HG03460 (cell line): ENCODE results near the gene NPR3.

Source experiments
- ATAC-seq: cut with Tn5 transposase; IDR thresholded peaks from one replicate; pipeline ENCODE4 v1.9.1; 2021; ENCODE audit not compliant: unreplicated experiment

The NPR3 gene

GRCh38 chr5:32711681-32712480 lies 760 bp downstream of the NPR3 start:
- ATAC-seq = no peak

DNA sequence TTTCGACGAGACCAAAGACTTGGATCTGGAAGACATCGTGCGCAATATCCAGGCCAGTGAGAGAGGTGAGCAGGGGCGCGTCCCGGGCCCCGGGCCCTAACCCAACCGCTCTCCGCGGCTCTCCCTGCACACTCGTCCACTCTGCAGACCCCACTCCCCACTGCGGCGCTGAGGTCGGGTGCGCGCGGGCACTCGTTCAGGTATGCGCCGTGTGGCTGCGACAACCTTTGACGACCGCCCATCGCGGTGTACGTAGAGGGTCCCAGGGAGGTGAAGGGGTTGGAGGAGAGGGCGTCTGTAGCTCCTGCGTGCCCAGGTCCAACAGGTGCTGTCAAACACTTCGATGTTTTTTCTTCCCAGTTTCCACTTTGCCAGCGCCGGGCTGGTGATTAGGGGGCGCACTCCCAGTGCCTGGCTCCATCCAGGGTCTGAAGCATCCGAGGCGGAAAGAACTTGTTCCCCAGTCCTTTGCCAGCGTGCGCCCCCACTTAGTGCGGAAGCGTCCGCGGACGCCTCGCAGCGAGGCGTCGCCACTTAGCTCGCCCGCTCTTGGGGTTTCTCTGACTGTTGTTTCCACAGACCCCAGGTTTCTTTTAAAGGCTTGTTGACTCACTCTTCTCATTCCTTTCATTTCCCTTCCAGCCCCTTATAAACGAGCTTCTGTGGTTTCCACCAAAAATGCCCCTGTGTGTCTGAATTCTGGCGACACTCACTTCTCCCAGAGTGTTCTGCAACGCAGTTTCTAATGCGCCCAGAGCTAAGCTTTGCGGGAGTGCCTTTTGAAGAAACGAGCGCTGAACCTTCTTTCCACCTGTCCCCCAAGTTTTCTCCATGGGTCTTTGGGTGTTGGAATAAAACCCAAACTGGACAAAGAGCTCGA lies 1.6 kb downstream of the NPR3 start:
- ATAC-seq = no peak

- ATAC-seq = no peak
Observed at GRCh38 chr5:32713361-32713769, 2.2 kb downstream of the NPR3 start.

DNA sequence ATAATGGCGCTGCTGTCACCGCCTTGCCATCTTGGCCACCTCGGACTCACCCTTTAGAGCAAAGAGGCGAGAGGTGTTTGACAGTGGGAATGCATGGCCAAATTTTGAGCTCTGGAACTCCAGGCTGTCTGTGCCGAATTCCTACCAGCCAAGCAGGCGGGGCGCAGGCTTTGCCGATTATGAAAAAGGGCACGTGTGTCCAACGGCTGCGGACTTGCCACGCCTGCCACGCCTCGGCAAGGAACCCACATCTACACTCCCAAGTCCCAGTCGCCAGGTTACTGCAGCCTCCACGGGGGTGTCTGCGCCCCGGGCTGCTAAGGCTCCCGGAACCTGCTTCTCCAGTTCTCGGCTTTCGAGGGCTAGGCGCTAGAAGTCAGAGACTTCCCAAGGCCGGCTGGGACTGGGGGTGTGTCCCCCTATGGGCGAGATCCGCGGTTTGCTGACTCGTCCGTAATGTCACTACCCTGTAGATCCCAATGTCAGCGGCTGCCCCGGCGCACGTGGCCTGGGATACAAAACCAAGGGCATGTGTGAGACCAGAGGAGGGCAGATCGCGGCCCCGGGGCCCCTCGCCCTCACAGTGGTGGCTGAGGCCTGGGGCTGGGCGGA lies 2.8 kb downstream of the NPR3 start:
- no peak for ATAC-seq

GRCh38 chr5:32714836-32715235 lies 3.7 kb downstream of the NPR3 start:
- no peak for ATAC-seq

DNA sequence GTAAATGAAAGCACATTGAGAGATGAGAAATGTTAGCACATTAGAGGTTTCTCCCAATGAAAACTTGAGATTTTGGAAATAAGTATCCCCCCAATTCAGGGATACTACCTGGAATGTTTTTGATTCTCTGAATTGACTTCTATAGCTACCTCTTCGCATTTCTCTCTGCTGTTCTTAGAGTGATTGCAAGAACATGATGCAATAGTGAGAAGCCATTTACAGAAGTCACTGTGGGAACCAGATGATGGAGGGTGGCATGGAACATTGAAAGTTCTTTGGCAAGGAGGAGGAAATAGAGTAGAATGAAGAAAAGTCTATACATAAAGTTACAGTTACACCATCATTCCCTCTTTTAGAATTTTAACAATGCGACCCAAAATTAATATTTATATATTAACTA lies 9.2 kb downstream of the NPR3 start:
- no peak for ATAC-seq

- no peak for ATAC-seq
Observed at GRCh38 chr5:32721626-32722025, 10.5 kb downstream of the NPR3 start.

GRCh38 chr5:32722957-32723356 lies 11.8 kb downstream of the NPR3 start:
- ATAC-seq = no peak

DNA sequence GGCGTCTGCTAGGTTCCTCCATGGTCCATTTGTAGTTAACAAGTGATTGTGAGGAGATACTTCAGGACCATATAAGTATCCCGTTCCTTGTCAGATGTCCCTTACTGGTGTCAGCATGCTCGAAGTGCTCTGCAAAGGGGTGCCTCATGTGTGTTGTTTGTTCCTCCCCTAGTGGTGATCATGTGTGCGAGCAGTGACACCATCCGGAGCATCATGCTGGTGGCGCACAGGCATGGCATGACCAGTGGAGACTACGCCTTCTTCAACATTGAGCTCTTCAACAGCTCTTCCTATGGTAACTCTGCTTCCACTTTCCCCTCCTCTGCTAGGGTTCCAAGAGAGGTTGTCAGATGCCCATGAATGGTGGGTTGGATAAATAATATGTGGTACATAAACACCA lies 13.4 kb downstream of the NPR3 start:
- no peak for ATAC-seq

- no peak for ATAC-seq
Observed at GRCh38 chr5:32726086-32726557, 15.0 kb downstream of the NPR3 start.

- no peak for ATAC-seq
Observed at GRCh38 chr5:32729651-32730050, 18.5 kb downstream of the NPR3 start.

GRCh38 chr5:32733590-32734340 lies 22.6 kb downstream of the NPR3 start:
- no peak for ATAC-seq

DNA sequence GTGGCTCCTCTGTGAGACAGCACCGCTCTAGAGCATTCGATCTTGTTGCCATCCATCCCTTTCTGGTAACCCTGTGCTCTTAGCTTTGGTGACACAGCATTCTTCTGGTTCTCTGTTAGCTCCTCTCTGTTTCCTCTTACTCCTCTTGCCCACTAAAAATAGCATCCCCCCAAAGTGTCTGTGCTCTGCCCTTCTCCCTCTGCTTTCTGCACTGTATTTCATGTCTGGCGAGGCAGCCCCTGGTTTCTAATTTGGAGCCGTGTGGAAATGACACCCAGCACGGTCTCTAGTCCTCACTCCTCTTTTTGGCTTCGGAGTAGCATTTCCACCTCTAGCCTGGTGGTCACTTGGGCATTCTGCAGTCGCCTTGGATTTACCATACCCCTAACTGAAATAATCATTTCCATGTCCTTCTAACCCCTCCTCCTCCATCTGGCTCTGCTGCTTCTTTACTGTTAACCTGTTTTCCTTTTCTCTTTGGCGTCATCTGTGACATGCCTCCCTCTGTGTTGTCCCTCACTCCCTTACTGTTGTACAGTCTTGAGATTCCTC lies 23.8 kb downstream of the NPR3 start:
- ATAC-seq = no peak

GRCh38 chr5:32735512-32735911 lies 24.4 kb downstream of the NPR3 start:
- ATAC-seq = no peak

DNA sequence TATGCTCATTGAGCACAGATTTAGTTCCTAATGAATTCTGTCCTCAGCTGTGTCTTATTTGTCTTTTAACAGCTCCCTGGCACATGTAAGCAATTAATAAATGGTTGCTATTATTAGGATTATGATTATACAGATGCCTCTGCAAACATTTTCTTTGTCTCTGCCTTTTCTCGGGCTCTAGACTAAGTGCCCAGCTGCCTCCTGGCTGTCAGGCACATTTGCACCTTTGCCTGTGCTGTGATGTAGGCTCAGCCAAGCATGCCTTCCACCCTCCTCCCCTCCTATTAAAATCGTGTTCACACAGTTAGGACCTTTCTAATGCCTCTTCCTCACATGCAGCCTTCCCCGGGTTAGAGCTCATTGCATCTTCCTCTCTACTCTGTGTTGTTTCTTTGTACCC lies 25.7 kb downstream of the NPR3 start:
- ATAC-seq = no peak

- ATAC-seq = no peak
Observed at GRCh38 chr5:32740651-32741050, 29.5 kb downstream of the NPR3 start.

- ATAC-seq = no peak
Observed at GRCh38 chr5:32745317-32745716, 34.2 kb downstream of the NPR3 start.

GRCh38 chr5:32752411-32752810 lies 41.3 kb downstream of the NPR3 start:
- ATAC-seq = no peak

DNA sequence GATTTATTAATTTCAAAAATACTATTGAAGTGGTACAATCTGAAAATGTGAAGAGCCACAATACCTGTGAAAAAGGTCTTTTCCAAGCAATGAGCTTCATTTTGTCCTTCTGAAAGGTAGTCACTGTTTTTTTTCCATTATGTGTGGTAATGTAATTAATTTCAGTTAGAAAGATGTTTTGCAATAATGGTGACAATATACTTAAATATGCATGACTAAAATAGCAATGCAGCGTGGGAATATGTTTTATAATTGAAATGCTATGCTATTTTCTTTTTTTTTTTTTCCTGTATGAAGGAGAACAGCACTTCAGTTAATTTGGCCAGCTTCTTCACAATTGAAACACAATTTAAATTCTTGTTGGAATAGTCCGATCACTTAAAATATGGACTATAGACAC lies 41.9 kb downstream of the NPR3 start:
- no peak for ATAC-seq

DNA sequence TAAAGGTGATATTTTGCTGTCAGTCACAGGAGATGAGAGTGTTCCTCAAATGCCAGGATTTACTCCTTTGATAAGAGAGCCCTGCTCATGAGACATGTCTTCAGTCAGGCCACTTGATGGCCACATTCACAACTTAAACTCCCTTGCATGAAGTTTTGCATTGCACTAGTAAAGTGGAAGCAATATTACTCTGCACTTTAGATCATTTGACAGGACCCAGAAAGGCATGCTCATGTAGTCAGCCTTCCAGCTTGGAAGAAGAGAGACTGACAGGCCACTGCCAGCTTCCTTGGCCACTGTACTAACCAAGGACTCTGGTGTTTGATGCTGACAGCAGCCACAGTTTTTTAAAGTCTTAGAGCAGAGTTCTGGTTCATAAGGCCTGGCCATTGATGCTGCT lies 42.6 kb downstream of the NPR3 start:
- no peak for ATAC-seq

GRCh38 chr5:32754284-32754683 lies 43.2 kb downstream of the NPR3 start:
- no peak for ATAC-seq
